CD14-positive monocyte (primary cell): ENCODE data around the gene GOSR2. TPM values are rescaled to one million over a fixed set of nuclear protein-coding genes. Genes with fewer than 3 reads are reported as not detected.

Experiments used
- DNase-seq, 3 donors: peaks; one replicate each; pipeline ENCODE4 v3.0.0-alpha.2; 2011 to 2022
- H2AFZ ChIP-seq: 2 replicates; pipeline ENCODE4 v1.6.0; 2012; ENCODE audit warnings: mild to moderate bottlenecking, low read depth, low read length, inconsistent platforms; ENCODE audit not compliant: insufficient read depth, poor library complexity, severe bottlenecking
- H3K27ac ChIP-seq, 2 donors: 1 replicate in 1 of 2; 2 replicates in 1 of 2; pipeline ENCODE4 v1.5.1; 2012 to 2013; ENCODE audit warnings: low read length in 2 of 2, control low read depth in 1 of 2, inconsistent platforms in 1 of 2, low read depth in 1 of 2, mild to moderate bottlenecking in 1 of 2
- H3K27me3 ChIP-seq, 2 donors: one replicate each; pipeline versions ENCODE4 v1.6.0 to v1.6.1; 2011 to 2013; ENCODE audit warnings: low read length in 2 of 2; ENCODE audit not compliant: control insufficient read depth in 2 of 2, insufficient read depth in 2 of 2
- H3K36me3 ChIP-seq, 2 donors: replicated peaks in 1 of 2; 1 replicate in 1 of 2; 2 replicates in 1 of 2; pipeline versions ENCODE4 v1.5.1 to v1.6.1; 2012 to 2013; ENCODE audit warnings: low read length in 2 of 2, control low read depth in 1 of 2, inconsistent platforms in 1 of 2, mild to moderate bottlenecking in 1 of 2; ENCODE audit not compliant: insufficient read depth in 2 of 2, control insufficient read depth in 1 of 2
- H3K4me1 ChIP-seq, 2 donors: 1 replicate in 1 of 2; 2 replicates in 1 of 2; pipeline versions ENCODE4 v1.5.1 to v1.6.1; 2012 to 2013; ENCODE audit warnings: low read length in 2 of 2, control low read depth in 1 of 2, inconsistent platforms in 1 of 2, mild to moderate bottlenecking in 1 of 2, moderate library complexity in 1 of 2; ENCODE audit not compliant: insufficient read depth in 2 of 2, control insufficient read depth in 1 of 2
- H3K4me2 ChIP-seq: replicated peaks from 2 replicates; pipeline ENCODE3; 2012; ENCODE audit warnings: low read length, moderate library complexity, mild to moderate bottlenecking; ENCODE audit not compliant: poor library complexity, severe bottlenecking; ENCODE audit errors: extremely low read depth
- H3K4me3 ChIP-seq, 3 experiments: fragments of 200-600 bp in 1 of 3; sonication (generic) in 1 of 3; replicated peaks in 1 of 3; 1 replicate in 2 of 3; 2 replicates in 1 of 3; pipeline ENCODE4 v1.5.1; 2011 to 2013; ENCODE audit warnings: low read length in 3 of 3, mild to moderate bottlenecking in 3 of 3, control low read depth in 2 of 3, low read depth in 2 of 3, inconsistent platforms in 1 of 3, moderate library complexity in 1 of 3
- H3K79me2 ChIP-seq: 2 replicates; pipeline ENCODE4 v1.6.0; 2012; ENCODE audit warnings: mild to moderate bottlenecking, control low read depth, inconsistent platforms, low read length, moderate library complexity; ENCODE audit not compliant: insufficient read depth
- H3K9ac ChIP-seq: 2 replicates; pipeline ENCODE4 v1.6.0; 2017; ENCODE audit warnings: low read length, mild to moderate bottlenecking; ENCODE audit not compliant: insufficient read depth, poor library complexity, severe bottlenecking
- H3K9me3 ChIP-seq, 2 donors: replicated peaks in 1 of 2; 1 replicate in 1 of 2; 2 replicates in 1 of 2; pipeline versions ENCODE4 v1.5.1 to v1.6.1; 2012 to 2013; ENCODE audit warnings: low read length in 2 of 2, control low read depth in 1 of 2; ENCODE audit not compliant: control insufficient read depth in 1 of 2, insufficient read depth in 1 of 2
- H4K20me1 ChIP-seq: 2 replicates; pipeline ENCODE4 v1.6.0; 2012; ENCODE audit warnings: mild to moderate bottlenecking, low read length, control low read depth, moderate library complexity; ENCODE audit not compliant: insufficient read depth
- H3K27ac Mint-ChIP-seq, 7 donors: one replicate each; pipeline ENCODE4 v1.8.0; 2020; ENCODE audit warnings: mild to moderate bottlenecking in 7 of 7, mixed read lengths in 7 of 7, moderate library complexity in 6 of 7, inconsistent platforms in 2 of 7
- H3K27me3 Mint-ChIP-seq, 3 donors: one replicate each; pipeline ENCODE4 v1.8.0; 2021 to 2022; ENCODE audit warnings: low read depth in 3 of 3, mild to moderate bottlenecking in 3 of 3, mixed read lengths in 3 of 3, moderate library complexity in 3 of 3, inconsistent platforms in 1 of 3
- H3K36me3 Mint-ChIP-seq, 2 donors: one replicate each; pipeline ENCODE4 v1.8.0; 2020; ENCODE audit warnings: mixed read lengths in 2 of 2, inconsistent platforms in 1 of 2, mild to moderate bottlenecking in 1 of 2
- H3K4me1 Mint-ChIP-seq: one replicate; pipeline ENCODE4 v1.8.0; 2020; ENCODE audit warnings: mild to moderate bottlenecking, mixed read lengths
- H3K4me3 Mint-ChIP-seq, 2 donors: one replicate each; pipeline ENCODE4 v1.8.0; 2020; ENCODE audit warnings: mild to moderate bottlenecking in 2 of 2, mixed read lengths in 2 of 2, moderate library complexity in 1 of 2
- H3K9me3 Mint-ChIP-seq, 7 donors: one replicate each; pipeline ENCODE4 v1.8.0; 2020 to 2022; ENCODE audit warnings: mixed read lengths in 7 of 7, mild to moderate bottlenecking in 6 of 7, moderate library complexity in 6 of 7, inconsistent platforms in 2 of 7
- WGBS: methylation state at CpG from one replicate; pipeline ENCODE4 v1.1.5; 2013; ENCODE audit warnings: missing lambda C conversion rate; ENCODE audit not compliant: insufficient coverage; 5-methylcytosine and 5-hydroxymethylcytosine counted together
- intact Hi-C, 2 donors: fragments of 100-400 bp; cut with micrococcal nuclease; formaldehyde crosslinking; loops; one replicate each; pipeline versions ENCODE4 v1.15.0 to v1.15.1; 2023
- polyA plus RNA-seq, 3 donors: library from polyadenylated mRNA; depleted of rRNA in 1 of 3; unstranded in 2 of 3; stranded (reverse) in 1 of 3; fragments of 300-500 nt in 2 of 3; fragments of >200 nt in 1 of 3; fragmentation: Illumina TruSeq in 2 of 3; gene quantifications; 1 replicate in 2 of 3; 2 replicates in 1 of 3; pipeline ENCODE4 v1.2.3, GENCODE V29; 2012 to 2021
- TF ChIP-seq, protein P1 (sequence below): fragments of 200-600 bp; IDR thresholded peaks from one replicate; pipeline ENCODE4 v1.8.0; 2022; ENCODE audit warnings: antibody characterized with exemption, mild to moderate bottlenecking

The GOSR2 gene
- polyA plus RNA-seq, 3 donors = 25.2 to 31.1 (median 27.7) TPM

DNA sequence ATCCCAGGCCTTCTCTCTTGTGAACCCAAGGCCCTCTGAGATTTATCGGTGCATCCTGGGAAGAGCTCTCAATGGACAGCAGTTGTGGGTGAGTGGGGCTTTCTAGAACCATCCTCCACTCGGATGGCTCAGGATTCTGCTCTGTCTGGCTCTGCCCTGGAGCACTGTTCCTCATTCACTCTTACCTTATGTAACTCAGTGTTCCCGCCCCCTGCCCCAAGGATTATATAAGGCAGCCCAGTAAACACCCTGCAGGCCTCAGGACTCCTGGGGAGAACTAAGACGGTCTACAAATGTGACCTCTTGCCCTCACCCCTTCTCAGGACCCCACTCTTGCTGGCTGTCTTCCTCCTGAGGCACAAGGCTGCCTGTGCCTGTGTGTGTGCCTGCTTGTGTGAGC, 52.3 kb downstream of the GOSR2 start:
- Histone ChIP-seq H3K4me1 (peaks cover 0 to 14% of the 10 kb centered on the region in 2 donors), H3K4me3 (no peak overlapping the region), H3K4me2 (no peak overlapping the region), H3K27ac (no peak overlapping the region), H3K36me3 (no peaks in the 10 kb centered on the region), H3K79me2 (no peaks in the 10 kb centered on the region), H2AFZ (no peak overlapping the region), H4K20me1 (no peaks in the 10 kb centered on the region), H3K9me3 (peaks cover 0 to 5% of the 10 kb centered on the region in 2 donors), H3K27me3 (peaks cover 14 to 35% of the 10 kb centered on the region in 2 donors), H3K9ac (no peak overlapping the region)
- Mint-ChIP-seq H3K4me3 (no peak overlapping the region), H3K4me1 (peaks cover 10% of the 10 kb centered on the region), H3K36me3 (peaks cover 0 to 3% of the 10 kb centered on the region in 2 donors), H3K27me3 (peaks cover 34 to 58% (median 44%) of the 10 kb centered on the region in 3 donors), H3K27ac (no peak overlapping the region), H3K9me3 (peaks cover 0 to 8% (median 3%) of the 10 kb centered on the region in 7 donors)
- DNase-seq = no peak
- WGBS = 79% methylated on average over 3 of the region's 4 CpGs
- intact Hi-C loops = no loop called here
- TF ChIP-seq, protein P1, sequence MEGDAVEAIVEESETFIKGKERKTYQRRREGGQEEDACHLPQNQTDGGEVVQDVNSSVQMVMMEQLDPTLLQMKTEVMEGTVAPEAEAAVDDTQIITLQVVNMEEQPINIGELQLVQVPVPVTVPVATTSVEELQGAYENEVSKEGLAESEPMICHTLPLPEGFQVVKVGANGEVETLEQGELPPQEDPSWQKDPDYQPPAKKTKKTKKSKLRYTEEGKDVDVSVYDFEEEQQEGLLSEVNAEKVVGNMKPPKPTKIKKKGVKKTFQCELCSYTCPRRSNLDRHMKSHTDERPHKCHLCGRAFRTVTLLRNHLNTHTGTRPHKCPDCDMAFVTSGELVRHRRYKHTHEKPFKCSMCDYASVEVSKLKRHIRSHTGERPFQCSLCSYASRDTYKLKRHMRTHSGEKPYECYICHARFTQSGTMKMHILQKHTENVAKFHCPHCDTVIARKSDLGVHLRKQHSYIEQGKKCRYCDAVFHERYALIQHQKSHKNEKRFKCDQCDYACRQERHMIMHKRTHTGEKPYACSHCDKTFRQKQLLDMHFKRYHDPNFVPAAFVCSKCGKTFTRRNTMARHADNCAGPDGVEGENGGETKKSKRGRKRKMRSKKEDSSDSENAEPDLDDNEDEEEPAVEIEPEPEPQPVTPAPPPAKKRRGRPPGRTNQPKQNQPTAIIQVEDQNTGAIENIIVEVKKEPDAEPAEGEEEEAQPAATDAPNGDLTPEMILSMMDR = no peak

DNA sequence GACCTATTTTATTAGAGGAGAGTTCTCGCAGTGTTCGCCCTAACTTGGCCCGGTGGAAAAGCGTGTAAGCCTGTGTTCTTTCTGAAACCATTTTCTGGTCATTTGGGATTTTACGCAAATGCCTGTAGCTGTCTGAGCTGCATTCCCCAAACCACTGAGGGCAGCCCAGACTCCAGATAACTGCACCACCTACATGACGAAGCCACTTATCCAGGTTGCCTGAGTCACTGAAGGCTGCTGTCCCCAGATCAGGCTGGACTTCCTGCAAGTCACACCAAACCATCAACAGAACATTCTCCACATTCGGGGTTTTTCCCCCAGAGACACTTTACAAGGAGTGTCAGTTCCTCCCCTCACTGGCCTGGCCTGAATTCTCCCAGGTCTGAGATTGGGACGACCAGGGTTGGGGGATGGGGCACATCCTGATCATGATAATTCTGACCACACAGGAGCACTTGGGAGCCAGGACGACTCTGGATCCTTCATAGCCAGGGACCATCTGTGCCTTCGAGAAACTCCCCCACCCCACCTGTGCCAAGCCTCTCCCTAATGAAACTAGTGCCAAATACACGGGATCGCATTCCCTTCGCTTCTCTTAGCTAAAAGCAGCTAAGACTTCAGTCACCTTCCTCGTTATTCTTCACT, 53.8 kb downstream of the GOSR2 start:
- peak overlapping the region in 1 of 2 donors; percentile 22 for H3K4me3 Mint-ChIP-seq
- Histone ChIP-seq H3K27me3 (peaks cover 20 to 47% of the 10 kb centered on the region in 2 donors), H3K4me1 (peaks cover 0 to 14% of the 10 kb centered on the region in 2 donors), H3K79me2 (no peaks in the 10 kb centered on the region), H3K4me3 (no peak overlapping the region), H3K9ac (no peak overlapping the region), H3K36me3 (no peaks in the 10 kb centered on the region), H2AFZ (no peak overlapping the region), H3K9me3 (peaks cover 0 to 5% of the 10 kb centered on the region in 2 donors), H3K27ac (no peak overlapping the region), H4K20me1 (no peaks in the 10 kb centered on the region), H3K4me2 (no peak overlapping the region)
- peaks cover 0 to 3% of the 10 kb centered on the region in 2 donors for H3K36me3 Mint-ChIP-seq
- TF ChIP-seq, protein P1 = no peak
- peaks cover 10% of the 10 kb centered on the region for H3K4me1 Mint-ChIP-seq
- intact Hi-C loops = no loop called here
- peaks cover 46 to 68% (median 55%) of the 10 kb centered on the region in 3 donors for H3K27me3 Mint-ChIP-seq
- no peak overlapping the region for H3K27ac Mint-ChIP-seq
- 96% methylated on average over 6 of the region's 14 CpGs for WGBS
- peaks cover 0 to 9% (median 3%) of the 10 kb centered on the region in 7 donors for H3K9me3 Mint-ChIP-seq
- no peak for DNase-seq
